HepG2 (cell line): ENCODE data around the gene TASOR2.

Experiments used
- ATF6 ChIP-seq: sonication (generic); formaldehyde crosslinking; conservative IDR thresholded peaks from 2 replicates; pipeline ENCODE4 v1.4.0; 2020; ENCODE audit warnings: missing genetic modification reagents
- CTCF ChIP-seq: sonication (generic); formaldehyde crosslinking; IDR thresholded peaks from 2 replicates; pipeline ENCODE4 v1.5.0; 2020; ENCODE audit warnings: mild to moderate bottlenecking, missing genetic modification reagents, moderate library complexity
- MZF1 ChIP-seq: sonication (generic); formaldehyde crosslinking; IDR thresholded peaks from 2 replicates; pipeline ENCODE4 v1.8.1; 2023; ENCODE audit warnings: mild to moderate bottlenecking, missing genetic modification reagents, borderline replicate concordance
- NFKB2 ChIP-seq: sonication (generic); formaldehyde crosslinking; IDR thresholded peaks from 2 replicates; pipeline ENCODE4 v1.4.0; 2020; ENCODE audit warnings: missing genetic modification reagents, borderline replicate concordance
- POLR2AphosphoS2 ChIP-seq: IDR thresholded peaks from 2 replicates; pipeline ENCODE4 v1.6.1; 2011; ENCODE audit warnings: low read depth, low read length, improper control_type of control experiment
- RXRA ChIP-seq: sonication (generic); formaldehyde crosslinking; IDR thresholded peaks from 2 replicates; pipeline ENCODE4 v1.5.1; 2020; ENCODE audit warnings: missing genetic modification reagents
- STAT6 ChIP-seq: sonication (generic); formaldehyde crosslinking; IDR thresholded peaks from 2 replicates; pipeline ENCODE4 v1.4.0; 2020; ENCODE audit warnings: missing genetic modification reagents, mild to moderate bottlenecking, borderline replicate concordance
- ZNF562 ChIP-seq: sonication (generic); formaldehyde crosslinking; IDR thresholded peaks from 2 replicates; pipeline ENCODE4 v1.8.0; 2022; ENCODE audit warnings: missing genetic modification reagents, borderline replicate concordance

- TF ChIP-seq NFKB2 (CRISPR knock-in tag) (no peak), MZF1 (CRISPR knock-in tag) (no peak), POLR2AphosphoS2 (no peak), ATF6 (CRISPR knock-in tag) (no peak), STAT6 (CRISPR knock-in tag) (no peak), ZNF562 (CRISPR knock-in tag) (no peak), RXRA (no peak), CTCF (CRISPR knock-in tag) (no peak)
These were observed 23.6 kb upstream of the TASOR2 start for GRCh38 chr10:5661043-5661442.
